Activated CD8-positive, alpha-beta T cell treated with anti-CD3 and anti-CD28 coated beads for 36 hours (primary cell): ENCODE results near the gene ERGIC1. TPM values are rescaled to one million over a fixed set of nuclear protein-coding genes. Genes with fewer than 3 reads are reported as not detected.

ENCODE experiments used
- ATAC-seq: fragments of 200-7000 bp; cut with Tn5 transposase; one replicate; pipeline ENCODE4 v1.10.0; 2021; ENCODE audit warnings: mild to moderate bottlenecking, moderate library complexity
- CTCF ChIA-PET: fragments of 350-600 bp; sonication (Branson Sonifier 250); formaldehyde crosslinking; loops from one replicate; lab custom pipeline; 2021; ENCODE audit warnings: antibody characterized with exemption; lab: Charles Lee
- POLR2A ChIA-PET: fragments of 350-600 bp; sonication (Branson Sonifier 250); formaldehyde crosslinking; loops from one replicate; lab custom pipeline; 2021; ENCODE audit warnings: antibody characterized with exemption; lab: Charles Lee
- DNase-seq: peaks from one replicate; pipeline ENCODE4 v3.0.0-alpha.2; 2020
- H3K27ac Mint-ChIP-seq: one replicate; pipeline ENCODE4 v1.8.0; 2021; ENCODE audit warnings: mild to moderate bottlenecking, mixed read lengths
- H3K27me3 Mint-ChIP-seq: one replicate; pipeline ENCODE4 v1.8.0; 2021; ENCODE audit warnings: mixed read lengths
- H3K36me3 Mint-ChIP-seq: one replicate; pipeline ENCODE4 v1.8.0; 2021; ENCODE audit warnings: low read depth, mixed read lengths
- H3K4me1 Mint-ChIP-seq: one replicate; pipeline ENCODE4 v1.8.0; 2021; ENCODE audit warnings: low read depth, mixed read lengths
- H3K4me3 Mint-ChIP-seq: one replicate; pipeline ENCODE4 v1.8.0; 2021; ENCODE audit warnings: mild to moderate bottlenecking, moderate library complexity, mixed read lengths
- H3K9me3 Mint-ChIP-seq: one replicate; pipeline ENCODE4 v1.8.0; 2021; ENCODE audit warnings: mixed read lengths
- CTCF ChIP-seq: fragments of 200-600 bp; IDR thresholded peaks from one replicate; pipeline ENCODE4 v1.8.0; 2022; ENCODE audit warnings: antibody characterized with exemption, mild to moderate bottlenecking
- intact Hi-C: fragments of 100-400 bp; cut with micrococcal nuclease; formaldehyde crosslinking; loops from one replicate; pipeline ENCODE4 v1.10.0; 2022
- total RNA-seq, 2 experiments: library from RNA; stranded (reverse); gene quantifications; one replicate each; pipeline ENCODE4 v1.2.3, GENCODE V29; 2021

Gene ERGIC1
- total RNA-seq, 2 experiments from 2014 or later = 56.1 to 57.0 TPM

GRCh38 chr5:172868924-172869591 is 35.0 kb downstream of the ERGIC1 start:
- Mint-ChIP-seq H3K4me1 (peaks cover 28% of the 10 kb centered on the region), H3K27me3 (no peaks in the 10 kb centered on the region), H3K9me3 (no peaks in the 10 kb centered on the region), H3K4me3 (no peak overlapping the region), H3K36me3 (no peaks in the 10 kb centered on the region), H3K27ac (no peak overlapping the region)
- ATAC-seq (peak; percentile 49), DNase-seq (peak; percentile 26)
- ChIA-PET CTCF (no interaction called here), POLR2A (interaction anchor here (0.6 to 0.7 kb wide), 2 partner anchors 13 to 92 kb away, joined by 3 read pairs; no protein-coding TSS in a partner anchor)
- intact Hi-C loops = no loop called here
- TF ChIP-seq CTCF = no peak

DNA sequence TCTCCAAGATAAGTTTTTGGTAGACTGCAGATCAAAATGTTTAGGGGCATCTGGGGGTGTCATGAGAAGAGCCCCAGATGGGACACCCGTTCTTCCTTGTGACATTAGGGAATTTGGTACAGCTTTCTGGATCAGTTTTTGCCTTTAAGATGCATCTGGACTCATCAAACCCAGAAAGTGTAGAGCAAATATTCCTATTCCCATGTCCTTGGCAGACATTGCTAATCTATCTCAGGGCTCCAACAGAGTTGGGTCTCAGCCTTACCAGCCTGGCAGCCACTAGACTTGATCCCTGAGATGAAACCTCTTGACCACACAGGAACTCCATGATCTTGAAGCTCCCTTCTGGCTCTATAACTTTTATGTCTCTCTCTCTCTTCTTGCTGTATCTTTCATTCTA is 35.6 kb downstream of the ERGIC1 start:
- ATAC-seq = no peak
- intact Hi-C loops = no loop called here
- POLR2A ChIA-PET = interaction anchor here (0.6 kb wide), 1 partner anchor 92 kb away, joined by 3 read pairs; no protein-coding TSS in a partner anchor
- CTCF ChIA-PET = interaction anchor here (1.4 kb wide), 1 partner anchor 63 kb away, joined by 5 read pairs; no protein-coding TSS in a partner anchor
- TF ChIP-seq CTCF = no peak
- Mint-ChIP-seq H3K4me3 (no peak overlapping the region), H3K27ac (no peak overlapping the region), H3K4me1 (peaks cover 28% of the 10 kb centered on the region), H3K27me3 (no peaks in the 10 kb centered on the region), H3K9me3 (no peaks in the 10 kb centered on the region), H3K36me3 (no peaks in the 10 kb centered on the region)
- DNase-seq = no peak

DNA sequence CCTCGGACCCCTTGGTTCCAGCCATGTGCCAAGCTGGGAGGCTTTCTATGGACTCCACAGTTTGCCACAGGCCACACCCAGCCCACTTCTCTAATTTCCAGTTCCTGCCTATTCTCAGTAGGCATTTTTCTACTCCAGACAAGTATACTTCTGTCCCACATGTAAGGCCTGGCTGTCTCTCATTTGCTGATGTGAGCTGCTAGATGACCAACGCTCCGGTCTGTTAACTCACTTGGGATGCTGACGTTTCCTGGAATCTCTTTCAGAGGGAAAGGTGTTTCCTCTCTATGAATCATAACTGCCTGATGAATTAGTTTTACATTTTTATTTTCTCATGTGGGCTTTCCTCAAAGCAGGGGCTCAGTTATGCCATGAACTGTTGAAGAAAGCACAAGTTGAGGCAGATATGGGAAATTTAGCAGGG is 36.3 kb downstream of the ERGIC1 start:
- Mint-ChIP-seq H3K4me3 (no peak overlapping the region), H3K27ac (no peak overlapping the region), H3K27me3 (no peaks in the 10 kb centered on the region), H3K36me3 (no peaks in the 10 kb centered on the region), H3K9me3 (no peaks in the 10 kb centered on the region), H3K4me1 (peaks cover 28% of the 10 kb centered on the region)
- ChIA-PET POLR2A (no interaction called here), CTCF (interaction anchor here (1.4 kb wide), 1 partner anchor 63 kb away, joined by 5 read pairs; no protein-coding TSS in a partner anchor)
- no peak for TF ChIP-seq CTCF
- intact Hi-C loops = no loop called here
- no peak for ATAC-seq
- DNase-seq = no peak

DNA sequence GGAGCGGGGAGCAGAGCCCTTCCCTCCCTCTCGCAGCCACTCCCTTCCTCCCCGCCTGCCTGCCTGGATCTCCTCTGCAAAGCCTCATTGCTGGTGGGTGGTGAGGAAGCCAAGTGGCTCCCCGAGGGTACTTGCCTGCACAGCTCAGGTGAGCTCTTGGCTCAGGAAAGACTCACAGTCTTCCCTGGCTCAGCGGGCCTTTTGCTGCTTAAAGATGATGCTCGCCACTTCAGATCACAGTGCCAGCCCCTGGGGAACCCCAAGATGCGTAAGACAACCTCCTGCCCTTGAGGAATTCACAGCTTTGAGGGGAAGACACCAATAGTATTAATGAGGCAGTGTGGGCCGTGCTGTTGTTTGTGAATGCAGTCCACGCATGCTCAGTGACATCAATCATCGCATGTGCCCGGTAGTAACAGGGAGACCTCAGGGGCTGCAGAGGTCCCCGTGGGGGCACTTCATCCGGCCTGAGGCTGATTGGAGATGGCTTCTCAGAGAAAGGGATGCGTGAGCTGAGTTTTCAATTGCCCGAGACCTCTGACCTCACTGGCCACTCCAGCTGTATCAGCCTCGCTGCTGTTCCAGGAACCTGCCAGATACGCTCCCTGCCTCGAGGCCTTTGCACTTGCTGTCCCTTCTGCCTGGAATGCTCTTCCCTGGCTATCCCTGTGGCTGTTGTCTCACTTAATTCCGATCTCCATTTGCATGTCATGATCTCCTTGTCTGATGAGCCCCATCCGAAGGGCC is 36.8 kb downstream of the ERGIC1 start:
- DNase-seq = no peak
- no peak for TF ChIP-seq CTCF
- H3K4me1 Mint-ChIP-seq = peaks cover 28% of the 10 kb centered on the region
- intact Hi-C loops = no loop called here
- ChIA-PET CTCF (interaction anchor here (1.4 kb wide), 1 partner anchor 62 kb away, joined by 5 read pairs; no protein-coding TSS in a partner anchor), POLR2A (no interaction called here)
- H3K36me3 Mint-ChIP-seq = no peaks in the 10 kb centered on the region
- H3K27me3 Mint-ChIP-seq = no peaks in the 10 kb centered on the region
- H3K4me3 Mint-ChIP-seq = no peak overlapping the region
- H3K27ac Mint-ChIP-seq = no peak overlapping the region
- peak; percentile 29 for ATAC-seq
- H3K9me3 Mint-ChIP-seq = no peaks in the 10 kb centered on the region
